B cell (primary cell): ENCODE measurements around the gene PLCXD1. TPM values are rescaled to one million over a fixed set of nuclear protein-coding genes. Genes with fewer than 3 reads are reported as not detected.
"Not testable (repeated sequence)": the region's sequence is repeated elsewhere in the genome, so short reads cannot be mapped to it uniquely, and the experiment has no call there.

Source experiments
- ATAC-seq: fragments of 200-7000 bp; cut with Tn5 transposase; one replicate; pipeline ENCODE4 v1.10.0; 2021; ENCODE audit warnings: low read depth, mild to moderate bottlenecking, moderate number of reproducible peaks, moderate library complexity
- CTCF ChIA-PET: fragments of 350-600 bp; sonication (Branson Sonifier 250); formaldehyde crosslinking; loops from one replicate; lab custom pipeline; 2021; ENCODE audit warnings: antibody characterized with exemption, inconsistent platforms; lab: Charles Lee
- POLR2A ChIA-PET: fragments of 350-600 bp; sonication (Branson Sonifier 250); formaldehyde crosslinking; loops from one replicate; lab custom pipeline; 2021; ENCODE audit warnings: antibody characterized with exemption; lab: Charles Lee
- DNase-seq: peaks from one replicate; pipeline ENCODE4 v3.0.0; 2013
- H2AFZ ChIP-seq: 2 replicates; pipeline ENCODE4 v1.6.1; 2012; ENCODE audit warnings: mild to moderate bottlenecking, low read depth, low read length; ENCODE audit not compliant: insufficient read depth, poor library complexity, severe bottlenecking
- H3K27ac ChIP-seq, 2 donors: 1 replicate in 1 of 2; 2 replicates in 1 of 2; pipeline ENCODE4 v1.5.1; 2012 to 2013; ENCODE audit warnings: low read length in 2 of 2, mild to moderate bottlenecking in 2 of 2, moderate library complexity in 1 of 2
- H3K27me3 ChIP-seq, 4 experiments: fragments of 200-600 bp in 1 of 4; sonication (generic) in 1 of 4; replicated peaks in 1 of 4; 1 replicate in 2 of 4; 2 replicates in 2 of 4; pipeline versions ENCODE4 v1.6.1 to v1.7.0; 2013 to 2016; ENCODE audit warnings: low read length in 3 of 4, mild to moderate bottlenecking in 2 of 4, mixed read lengths in 1 of 4, moderate library complexity in 1 of 4; ENCODE audit not compliant: insufficient read depth in 4 of 4, control insufficient read depth in 3 of 4; ENCODE audit errors: control extremely low read depth in 1 of 4
- H3K36me3 ChIP-seq, 2 experiments: replicated peaks in 1 of 2; 1 replicate in 1 of 2; 2 replicates in 1 of 2; pipeline versions ENCODE4 v1.6.1 to v1.7.1; 2013; ENCODE audit warnings: low read length in 1 of 2; ENCODE audit not compliant: insufficient read depth in 2 of 2, control insufficient read depth in 1 of 2; ENCODE audit errors: control extremely low read depth in 1 of 2, extremely low read depth in 1 of 2
- H3K4me1 ChIP-seq, 2 donors: fragments of 200-600 bp in 1 of 2; sonication (generic) in 1 of 2; 1 replicate in 1 of 2; 2 replicates in 1 of 2; pipeline versions ENCODE4 v1.5.1 to v1.6.1; 2013 to 2017; ENCODE audit warnings: low read length in 2 of 2; ENCODE audit not compliant: control insufficient read depth in 2 of 2, insufficient read depth in 2 of 2
- H3K4me2 ChIP-seq: replicated peaks from 2 replicates; pipeline ENCODE3; 2012; ENCODE audit warnings: mild to moderate bottlenecking, low read depth, low read length; ENCODE audit not compliant: poor library complexity, severe bottlenecking
- H3K4me3 ChIP-seq, 5 experiments: fragments of 200-600 bp in 1 of 5; sonication (generic) in 1 of 5; 1 replicate in 3 of 5; 2 replicates in 2 of 5; pipeline versions ENCODE4 v1.5.1 to v1.7.0; 2011 to 2016; ENCODE audit warnings: low read length in 4 of 5, mild to moderate bottlenecking in 4 of 5, low read depth in 2 of 5, control low read depth in 1 of 5, moderate library complexity in 1 of 5; ENCODE audit not compliant: insufficient read depth in 1 of 5; ENCODE audit errors: control extremely low read depth in 1 of 5, extremely low read depth in 1 of 5
- H3K79me2 ChIP-seq: fragments of 200-600 bp; sonication (generic); one replicate; pipeline ENCODE4 v1.6.0; 2016; ENCODE audit warnings: low read length; ENCODE audit not compliant: control insufficient read depth, insufficient read depth
- H3K9ac ChIP-seq: fragments of 200-600 bp; sonication (generic); 2 replicates; pipeline ENCODE4 v1.6.1; 2017; ENCODE audit warnings: mild to moderate bottlenecking, low read length, moderate library complexity
- H3K9me3 ChIP-seq, 3 donors: one replicate each; pipeline versions ENCODE4 v1.6.1 to v1.7.1; 2013; ENCODE audit warnings: low read length in 2 of 3; ENCODE audit not compliant: control insufficient read depth in 2 of 3, insufficient read depth in 1 of 3; ENCODE audit errors: control extremely low read depth in 1 of 3
- H4K20me1 ChIP-seq: 2 replicates; pipeline ENCODE4 v1.6.0; 2012; ENCODE audit warnings: mild to moderate bottlenecking, low read length; ENCODE audit not compliant: insufficient read depth, control insufficient read depth, poor library complexity, severe bottlenecking
- H3K27ac Mint-ChIP-seq: one replicate; pipeline ENCODE4 v1.8.0; 2021; ENCODE audit warnings: mixed read lengths
- H3K27me3 Mint-ChIP-seq: one replicate; pipeline ENCODE4 v1.8.0; 2021; ENCODE audit warnings: mixed read lengths
- H3K4me1 Mint-ChIP-seq: one replicate; pipeline ENCODE4 v1.8.0; 2021; ENCODE audit warnings: mixed read lengths
- H3K4me3 Mint-ChIP-seq: one replicate; pipeline ENCODE4 v1.8.0; 2021; ENCODE audit warnings: mixed read lengths
- H3K9me3 Mint-ChIP-seq: one replicate; pipeline ENCODE4 v1.8.0; 2022; ENCODE audit warnings: mixed read lengths; ENCODE audit not compliant: insufficient read depth
- EZH2 ChIP-seq: IDR thresholded peaks from 2 replicates; pipeline ENCODE4 v1.6.1; 2012; ENCODE audit warnings: borderline replicate concordance, low read depth, mild to moderate bottlenecking, moderate library complexity, low read length; ENCODE audit not compliant: insufficient read depth, poor library complexity, severe bottlenecking
- WGBS: methylation state at CpG from one replicate; pipeline ENCODE4 v1.1.5; 2013; ENCODE audit warnings: missing lambda C conversion rate; ENCODE audit not compliant: insufficient coverage; 5-methylcytosine and 5-hydroxymethylcytosine counted together
- intact Hi-C: fragments of 100-400 bp; cut with micrococcal nuclease; formaldehyde crosslinking; loops from one replicate; pipeline ENCODE4 v1.10.0; 2022
- polyA plus RNA-seq: library from polyadenylated mRNA; depleted of rRNA; stranded (reverse); fragments of >200 nt; gene quantifications from 2 replicates; pipeline ENCODE4 v1.2.3, GENCODE V29; 2012
- total RNA-seq, 2 donors: library from RNA; stranded (reverse); fragments of 120-200 nt in 1 of 2; gene quantifications; 1 replicate in 1 of 2; 2 replicates in 1 of 2; pipeline versions ENCODE4 v1.2.3 to v1.2.4, GENCODE V29; 2013 to 2022
- TF ChIP-seq, protein P1 (sequence below): fragments of 200-600 bp; IDR thresholded peaks from one replicate; pipeline ENCODE4 v1.8.0; 2022; ENCODE audit warnings: antibody characterized with exemption, mild to moderate bottlenecking

Gene PLCXD1
- total and polyA plus RNA-seq, 2 donors (not counting 1 experiment from before 2014, with no cell fraction given) = 30.4 to 38.5 TPM

DNA sequence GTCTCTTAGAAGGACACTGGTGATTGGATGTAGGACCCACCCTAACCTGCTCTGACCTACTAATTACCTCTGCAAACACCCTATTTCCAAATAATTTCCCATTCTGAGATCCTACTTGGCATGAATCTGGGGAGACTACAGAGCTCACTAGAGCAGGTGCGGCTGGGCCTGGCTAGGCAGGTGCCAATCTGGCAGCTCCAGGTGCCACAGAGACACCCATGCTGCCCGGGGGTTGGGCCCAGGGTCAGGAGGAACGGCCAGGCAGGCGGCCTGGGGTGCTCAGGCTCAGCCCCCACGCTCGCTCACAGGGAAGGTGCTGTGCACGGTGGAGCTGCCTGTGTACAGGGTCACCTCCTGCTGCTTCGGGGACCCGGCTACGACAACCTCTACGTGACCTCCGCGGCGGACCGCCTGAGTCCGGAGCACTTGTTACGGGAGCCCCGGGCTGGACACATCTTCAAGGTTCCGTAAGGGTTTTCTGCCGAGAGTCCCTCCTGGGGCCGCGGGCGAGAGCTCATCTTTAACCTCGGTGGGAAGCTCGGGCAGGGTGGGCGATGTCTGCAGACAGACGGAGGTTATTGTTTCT is 26.5 kb upstream of the PLCXD1 start:
- Histone ChIP-seq H3K36me3 (no peaks in the 10 kb centered on the region), H3K27ac (no peak overlapping the region), H4K20me1 (no peaks in the 10 kb centered on the region), H3K4me1 (peaks cover 0 to 5% of the 10 kb centered on the region in 2 donors), H2AFZ (no peak overlapping the region), H3K27me3 (no peaks in the 10 kb centered on the region), H3K9ac (no peak overlapping the region), H3K4me3 (no peak overlapping the region), H3K4me2 (no peak overlapping the region), H3K9me3 (peaks cover 0 to 32% (median 0%) of the 10 kb centered on the region in 3 donors), H3K79me2 (no peaks in the 10 kb centered on the region)
- Mint-ChIP-seq H3K9me3 (peaks cover 9% of the 10 kb centered on the region), H3K4me3 (no peak overlapping the region), H3K27ac (no peak overlapping the region), H3K27me3 (no peaks in the 10 kb centered on the region), H3K4me1 (peaks cover 8% of the 10 kb centered on the region)
- intact Hi-C loops = no loop called here
- DNase-seq (peak; percentile 4), ATAC-seq (no peak)
- POLR2A ChIA-PET = no interaction called here
- TF ChIP-seq EZH2 = no peak
- TF ChIP-seq, protein P1, sequence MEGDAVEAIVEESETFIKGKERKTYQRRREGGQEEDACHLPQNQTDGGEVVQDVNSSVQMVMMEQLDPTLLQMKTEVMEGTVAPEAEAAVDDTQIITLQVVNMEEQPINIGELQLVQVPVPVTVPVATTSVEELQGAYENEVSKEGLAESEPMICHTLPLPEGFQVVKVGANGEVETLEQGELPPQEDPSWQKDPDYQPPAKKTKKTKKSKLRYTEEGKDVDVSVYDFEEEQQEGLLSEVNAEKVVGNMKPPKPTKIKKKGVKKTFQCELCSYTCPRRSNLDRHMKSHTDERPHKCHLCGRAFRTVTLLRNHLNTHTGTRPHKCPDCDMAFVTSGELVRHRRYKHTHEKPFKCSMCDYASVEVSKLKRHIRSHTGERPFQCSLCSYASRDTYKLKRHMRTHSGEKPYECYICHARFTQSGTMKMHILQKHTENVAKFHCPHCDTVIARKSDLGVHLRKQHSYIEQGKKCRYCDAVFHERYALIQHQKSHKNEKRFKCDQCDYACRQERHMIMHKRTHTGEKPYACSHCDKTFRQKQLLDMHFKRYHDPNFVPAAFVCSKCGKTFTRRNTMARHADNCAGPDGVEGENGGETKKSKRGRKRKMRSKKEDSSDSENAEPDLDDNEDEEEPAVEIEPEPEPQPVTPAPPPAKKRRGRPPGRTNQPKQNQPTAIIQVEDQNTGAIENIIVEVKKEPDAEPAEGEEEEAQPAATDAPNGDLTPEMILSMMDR = no peak
- 96% methylated on average over 27 of the region's 27 CpGs for WGBS
- CTCF ChIA-PET = no interaction called here

DNA sequence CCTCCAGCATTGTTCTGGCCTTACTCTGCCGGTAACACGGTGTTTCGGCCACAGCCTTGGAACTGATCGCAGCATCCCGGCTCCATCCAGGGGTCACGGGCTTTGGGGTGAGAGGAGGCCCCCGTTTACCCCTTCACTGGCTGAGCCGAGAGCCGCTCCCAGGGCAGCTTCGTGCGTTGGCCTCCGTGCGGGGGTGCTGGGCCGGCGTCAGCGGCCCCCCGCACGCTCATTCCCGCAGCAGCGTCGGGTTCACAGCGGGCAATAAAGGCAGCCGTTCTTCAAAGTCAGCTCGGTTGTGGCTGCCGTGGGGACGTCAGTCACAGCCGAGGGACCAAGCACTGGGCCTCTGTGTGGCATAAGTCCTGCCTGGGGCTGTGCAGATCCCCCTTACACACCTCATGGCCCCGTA is 25.3 kb upstream of the PLCXD1 start:
- CTCF ChIA-PET = no interaction called here

DNA sequence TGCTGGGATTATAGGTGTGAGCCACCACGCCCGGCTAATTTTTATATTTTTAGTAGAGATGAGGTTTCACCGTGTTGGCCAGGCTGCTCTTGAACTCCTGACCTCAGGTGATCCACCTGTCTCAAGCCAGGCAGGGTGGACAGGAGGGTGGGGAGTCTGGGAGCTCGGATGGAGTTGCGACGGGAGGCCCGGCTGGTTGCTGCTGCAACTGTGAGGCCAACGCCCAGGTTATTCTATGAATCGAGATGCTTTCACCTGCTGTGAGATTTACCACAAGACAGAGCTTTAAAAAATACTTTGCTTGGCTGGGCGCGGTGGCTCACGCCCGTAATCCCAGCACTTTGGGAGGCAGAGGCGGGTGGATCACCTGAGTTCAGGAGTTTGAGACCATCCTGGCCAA is 24.1 kb upstream of the PLCXD1 start:
- H3K27me3 Mint-ChIP-seq, ATAC-seq, H3K4me3 ChIP-seq, H3K4me3 Mint-ChIP-seq, H3K36me3 ChIP-seq, CTCF ChIA-PET, H3K27me3 ChIP-seq, H3K4me2 ChIP-seq, H3K9ac ChIP-seq, H3K27ac ChIP-seq, H3K4me1 ChIP-seq, H3K4me1 Mint-ChIP-seq, POLR2A ChIA-PET, H4K20me1 ChIP-seq, H3K9me3 Mint-ChIP-seq, H3K27ac Mint-ChIP-seq, H3K79me2 ChIP-seq, H2AFZ ChIP-seq, DNase-seq, intact Hi-C loops: not testable (repeated sequence)
- 96% methylated on average over 13 of the region's 14 CpGs for WGBS
- peaks cover 0 to 32% (median 0%) of the 10 kb centered on the region in 3 donors for H3K9me3 ChIP-seq

More for the DNA sequence above, 25.3 kb upstream of the PLCXD1 start:
- no peak overlapping the region for H3K4me3 Mint-ChIP-seq
- H3K27me3 ChIP-seq = no peaks in the 10 kb centered on the region
- no peak for TF ChIP-seq EZH2
- TF ChIP-seq, protein P1 = no peak
- no peak overlapping the region for H3K27ac Mint-ChIP-seq
- no peak overlapping the region for H2AFZ ChIP-seq
- H3K4me3 ChIP-seq = no peak overlapping the region
- H3K9me3 Mint-ChIP-seq = peaks cover 9% of the 10 kb centered on the region
- H3K4me2 ChIP-seq = no peak overlapping the region
- H4K20me1 ChIP-seq = no peaks in the 10 kb centered on the region
- H3K4me1 ChIP-seq = peaks cover 0 to 3% of the 10 kb centered on the region in 2 donors
- WGBS = 88% methylated on average over 27 of the region's 28 CpGs
- intact Hi-C loops = no loop called here
- DNase-seq (no peak), ATAC-seq (no peak)
- H3K79me2 ChIP-seq = no peaks in the 10 kb centered on the region
- H3K9me3 ChIP-seq = peaks cover 0 to 32% (median 0%) of the 10 kb centered on the region in 3 donors
- POLR2A ChIA-PET = no interaction called here
- H3K9ac ChIP-seq = no peak overlapping the region
- H3K4me1 Mint-ChIP-seq = peaks cover 8% of the 10 kb centered on the region
- H3K27ac ChIP-seq = no peak overlapping the region
- H3K36me3 ChIP-seq = no peaks in the 10 kb centered on the region
- H3K27me3 Mint-ChIP-seq = no peaks in the 10 kb centered on the region
